Esophagus squamous epithelium (tissue), 5 donors: ENCODE measurements around the gene DLK2. TPM values are rescaled to one million over a fixed set of nuclear protein-coding genes. Genes with fewer than 3 reads are reported as not detected.

Experiments used
- DNase-seq: peaks from one replicate; lab custom pipeline; 2025; lab: John Stamatoyannopoulos, UW
- H3K27ac ChIP-seq, 4 donors: fragments of 200-600 bp; sonication (generic); one replicate each; pipeline ENCODE4 v1.5.1; 2016 to 2019; ENCODE audit warnings: mild to moderate bottlenecking in 1 of 4
- H3K27me3 ChIP-seq, 4 donors: fragments of 200-600 bp; sonication (generic); 1 replicate in 3 of 4; 2 replicates in 1 of 4; pipeline versions ENCODE4 v1.5.1 to v1.6.0; 2017 to 2021; ENCODE audit warnings: antibody characterized with exemption in 1 of 4
- H3K36me3 ChIP-seq, 3 donors: fragments of 200-600 bp; sonication (generic); one replicate each; pipeline ENCODE4 v1.5.1; 2016 to 2019
- H3K4me1 ChIP-seq, 3 donors: fragments of 200-600 bp; sonication (generic); one replicate each; pipeline ENCODE4 v1.5.1; 2017 to 2019
- H3K4me3 ChIP-seq, 4 donors: fragments of 200-600 bp; sonication (generic); 1 replicate in 3 of 4; 2 replicates in 1 of 4; pipeline ENCODE4 v1.5.1; 2016 to 2019; ENCODE audit warnings: mild to moderate bottlenecking in 2 of 4, moderate library complexity in 1 of 4
- H3K9me3 ChIP-seq, 3 donors: fragments of 200-600 bp; sonication (generic); one replicate each; pipeline ENCODE4 v1.5.1; 2016 to 2019
- CTCF ChIP-seq, 6 experiments: fragments of 450-650 bp in 4 of 6; fragments of 200-600 bp in 2 of 6; sonication (generic) in 2 of 6; IDR thresholded peaks; one replicate each; pipeline ENCODE4 v1.5.1; 2016 to 2019; ENCODE audit warnings: antibody characterized with exemption in 6 of 6, mild to moderate bottlenecking in 4 of 6, moderate library complexity in 4 of 6
- POLR2A ChIP-seq, 4 donors: fragments of 450-650 bp; IDR thresholded peaks; one replicate each; pipeline ENCODE4 v1.6.1; 2017; ENCODE audit warnings: antibody characterized with exemption in 4 of 4, mild to moderate bottlenecking in 4 of 4, moderate library complexity in 3 of 4
- WGBS, 2 donors: methylation state at CpG; one replicate each; pipeline ENCODE4 v1.1.5; 2018; 5-methylcytosine and 5-hydroxymethylcytosine counted together
- intact Hi-C: fragments of 100-400 bp; cut with DNase I; formaldehyde crosslinking; loops from one replicate; pipeline ENCODE4 v1.15.0; 2022
- total RNA-seq, 4 donors: library from RNA; depleted of rRNA; stranded (reverse); fragments of >200 nt; gene quantifications; one replicate each; pipeline ENCODE4 v1.1.0, GENCODE V29; 2016
- donor health status: DM: yes; HTN: yes; CAD: no.

Gene DLK2
- total RNA-seq, 4 donors from 2014 or later = 8.3 to 24.8 (median 12.6) TPM

- peak overlapping the region in 3 of 4 donors; percentile 28 to 69 (median 46) for H3K27ac ChIP-seq
- DNase-seq = no peak
- WGBS, 2 donors = 30 to 40% methylated on average over 2 to 3 of the region's 3 CpGs
- peaks cover 0 to 14% (median under 1%) of the 10 kb centered on the region in 3 donors for H3K36me3 ChIP-seq
- peaks cover 0 to 40% (median 0%) of the 10 kb centered on the region in 4 donors for H3K27me3 ChIP-seq
- TF ChIP-seq CTCF (IDR thresholded peaks at IDR 0.05) (no peak), POLR2A (IDR thresholded peaks at IDR 0.05) (no peak)
- intact Hi-C loops = no loop called here
- no peak overlapping the region for H3K4me3 ChIP-seq
- H3K4me1 ChIP-seq = peaks cover 0 to 47% (median 18%) of the 10 kb centered on the region in 3 donors
- no peaks in the 10 kb centered on the region for H3K9me3 ChIP-seq
Observed at GRCh38 chr6:43492673-43493072, 37.3 kb upstream of the DLK2 start.

- H3K9me3 ChIP-seq = no peaks in the 10 kb centered on the region
- peaks cover 0 to 12% (median 0%) of the 10 kb centered on the region in 3 donors for H3K36me3 ChIP-seq
- H3K27me3 ChIP-seq = peaks cover 0 to 47% (median 0%) of the 10 kb centered on the region in 4 donors
- intact Hi-C loops = no loop called here
- DNase-seq = no peak
- H3K4me3 ChIP-seq = no peak overlapping the region
- no peak for TF ChIP-seq CTCF (IDR thresholded peaks at IDR 0.05)
- no peak for TF ChIP-seq POLR2A (IDR thresholded peaks at IDR 0.05)
- H3K27ac ChIP-seq = peak overlapping the region in 3 of 4 donors; percentile 28 to 69 (median 46)
- H3K4me1 ChIP-seq = peaks cover 0 to 43% (median 18%) of the 10 kb centered on the region in 3 donors
- 40 to 58% methylated on average over 1 to 4 of the region's 10 CpGs for WGBS, 2 donors
Observed at GRCh38 chr6:43491750-43492661, 36.7 kb upstream of the DLK2 start.

GRCh38 chr6:43490523-43490939 is 35.2 kb upstream of the DLK2 start:
- intact Hi-C loops = no loop called here
- TF ChIP-seq POLR2A (IDR thresholded peaks at IDR 0.05) (no peak), CTCF (IDR thresholded peaks at IDR 0.05) (no peak)
- DNase-seq = no peak
- 86 to 87% methylated on average over 5 of the region's 6 CpGs for WGBS, 2 donors
- peaks cover 0 to 17% (median 0%) of the 10 kb centered on the region in 3 donors for H3K36me3 ChIP-seq
- no peak overlapping the region for H3K4me3 ChIP-seq
- H3K27me3 ChIP-seq = peaks cover 0 to 62% (median 0%) of the 10 kb centered on the region in 4 donors
- no peak overlapping the region for H3K27ac ChIP-seq
- no peaks in the 10 kb centered on the region for H3K9me3 ChIP-seq
- H3K4me1 ChIP-seq = peaks cover 0 to 30% (median 12%) of the 10 kb centered on the region in 3 donors

GRCh38 chr6:43489277-43490072 is 34.1 kb upstream of the DLK2 start:
- H3K36me3 ChIP-seq = peaks cover 0 to 17% (median 0%) of the 10 kb centered on the region in 3 donors
- H3K27ac ChIP-seq = no peak overlapping the region
- WGBS, 2 donors = 83% methylated on average over 3 of the region's 12 CpGs; no CpG with 5 or more reads in 1 of the 2 donors
- peaks cover 0 to 20% (median 4%) of the 10 kb centered on the region in 3 donors for H3K4me1 ChIP-seq
- H3K27me3 ChIP-seq = peaks cover 0 to 66% (median 0%) of the 10 kb centered on the region in 4 donors
- H3K9me3 ChIP-seq = no peaks in the 10 kb centered on the region
- TF ChIP-seq POLR2A (IDR thresholded peaks at IDR 0.05) (no peak), CTCF (IDR thresholded peaks at IDR 0.05) (no peak)
- DNase-seq = no peak
- intact Hi-C loops = no loop called here
- H3K4me3 ChIP-seq = no peak overlapping the region
